Astrocyte (in vitro differentiated cells and primary cell): ENCODE results near the gene PRPF31. TPM values are rescaled to one million over a fixed set of nuclear protein-coding genes. Genes with fewer than 3 reads are reported as not detected.
"Not testable (repeated sequence)": the region's sequence is repeated elsewhere in the genome, so short reads cannot be mapped to it uniquely, and the experiment has no call there.

Experiments
- DNase-seq: peaks from one replicate; pipeline ENCODE4 v3.0.0-alpha.2; 2010; ENCODE audit warnings: low read depth
- FAIRE-seq: peaks from 2 replicates; lab custom pipeline; 2011; peaks lifted over from hg19 to GRCh38; lab: Jason Lieb, UNC
- H2AFZ ChIP-seq: 2 replicates; pipeline ENCODE4 v1.6.0; 2012; ENCODE audit warnings: low read depth, low read length, inconsistent platforms
- H3K27ac ChIP-seq: 2 replicates; pipeline ENCODE4 v1.5.1; 2011; ENCODE audit warnings: low read depth, low read length, inconsistent platforms
- H3K27me3 ChIP-seq: 2 replicates; pipeline ENCODE4 v1.6.0; 2011; ENCODE audit warnings: low read length, inconsistent platforms; ENCODE audit not compliant: insufficient read depth
- H3K36me3 ChIP-seq: 2 replicates; pipeline ENCODE4 v1.5.1; 2011; ENCODE audit warnings: low read length, inconsistent platforms; ENCODE audit not compliant: insufficient read depth
- H3K4me1 ChIP-seq: 2 replicates; pipeline ENCODE4 v1.5.1; 2011; ENCODE audit warnings: low read length, inconsistent platforms; ENCODE audit not compliant: insufficient read depth
- H3K4me2 ChIP-seq: 2 replicates; pipeline ENCODE4 v1.6.0; 2012; ENCODE audit warnings: low read length, inconsistent platforms
- H3K4me3 ChIP-seq: 2 replicates; pipeline ENCODE4 v1.5.1; 2011; ENCODE audit warnings: low read depth, mild to moderate bottlenecking, low read length, inconsistent platforms; ENCODE audit not compliant: insufficient read depth
- H3K79me2 ChIP-seq: 2 replicates; pipeline ENCODE4 v1.6.0; 2012; ENCODE audit warnings: mild to moderate bottlenecking, low read length, inconsistent platforms; ENCODE audit not compliant: insufficient read depth
- H3K9ac ChIP-seq: 2 replicates; pipeline ENCODE4 v1.6.0; 2012; ENCODE audit warnings: mild to moderate bottlenecking, low read length, inconsistent platforms
- H3K9me3 ChIP-seq: 2 replicates; pipeline ENCODE4 v1.5.1; 2012; ENCODE audit warnings: low read depth, mild to moderate bottlenecking, low read length, inconsistent platforms; ENCODE audit not compliant: insufficient read depth
- H4K20me1 ChIP-seq: 2 replicates; pipeline ENCODE4 v1.6.0; 2012; ENCODE audit warnings: low read length, inconsistent platforms; ENCODE audit not compliant: insufficient read depth
- H3K27ac Mint-ChIP-seq: one replicate; pipeline ENCODE4 v1.8.0; 2021; ENCODE audit warnings: mild to moderate bottlenecking, mixed read lengths; ENCODE audit not compliant: unreplicated experiment
- H3K27me3 Mint-ChIP-seq: one replicate; pipeline ENCODE4 v1.8.0; 2021; ENCODE audit warnings: low read depth, mixed read lengths; ENCODE audit not compliant: unreplicated experiment
- H3K36me3 Mint-ChIP-seq: one replicate; pipeline ENCODE4 v1.8.0; 2021; ENCODE audit warnings: low read depth, mixed read lengths; ENCODE audit not compliant: unreplicated experiment
- H3K4me1 Mint-ChIP-seq: one replicate; pipeline ENCODE4 v1.8.0; 2021; ENCODE audit warnings: low read depth, mixed read lengths; ENCODE audit not compliant: unreplicated experiment
- H3K4me3 Mint-ChIP-seq: one replicate; pipeline ENCODE4 v1.8.0; 2021; ENCODE audit warnings: mild to moderate bottlenecking, moderate library complexity, mixed read lengths; ENCODE audit not compliant: unreplicated experiment
- H3K9me3 Mint-ChIP-seq: one replicate; pipeline ENCODE4 v1.8.0; 2021; ENCODE audit warnings: mild to moderate bottlenecking, mixed read lengths; ENCODE audit not compliant: unreplicated experiment
- CTCF ChIP-seq: IDR thresholded peaks from 2 replicates; pipeline ENCODE4 v1.5.1; 2011; ENCODE audit warnings: low read depth, mild to moderate bottlenecking, inconsistent platforms, low read length, moderate library complexity; ENCODE audit not compliant: insufficient read depth
- EZH2 ChIP-seq: IDR thresholded peaks from 2 replicates; pipeline ENCODE4 v1.6.1; 2012; ENCODE audit warnings: mild to moderate bottlenecking, low read length, inconsistent platforms; ENCODE audit not compliant: insufficient read depth
- total RNA-seq: library from RNA; stranded (reverse); gene quantifications from 2 replicates; pipeline ENCODE4 v1.2.1, GENCODE V29; 2021

PRPF31 gene
- total RNA-seq, 1 donor from 2014 or later = 67.2 TPM

DNA sequence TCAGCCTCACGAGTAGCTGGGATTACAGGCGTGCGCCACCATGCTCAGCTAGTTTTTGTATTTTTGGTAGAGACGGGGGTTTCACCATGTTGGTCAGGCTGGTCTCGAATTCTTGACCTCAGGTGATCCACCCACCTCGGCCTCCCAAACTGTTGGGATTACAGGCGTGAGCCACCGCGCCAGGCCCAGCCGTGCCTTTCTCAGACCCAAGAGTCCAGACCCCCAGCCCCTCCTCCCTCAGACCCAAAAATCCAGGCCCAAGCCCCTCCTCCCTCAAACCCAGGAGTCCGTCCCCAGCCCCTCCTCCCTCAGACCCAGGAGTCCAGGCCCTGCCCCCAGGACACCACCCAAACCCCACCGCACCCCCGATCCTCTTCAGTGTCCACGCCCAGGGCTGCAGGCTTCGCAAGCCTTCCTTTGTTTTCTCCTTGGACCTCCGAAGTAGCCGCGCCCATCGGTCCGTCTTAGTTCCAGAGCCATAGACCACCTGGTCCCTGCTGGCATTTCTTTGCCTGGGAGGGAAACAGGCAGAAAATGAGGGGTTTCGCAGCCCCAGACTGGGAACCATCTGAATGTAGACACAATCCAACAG lies 53.7 kb downstream of the PRPF31 start:
- no peak overlapping the region for H3K9ac ChIP-seq
- H3K36me3 ChIP-seq = no peaks in the 10 kb centered on the region
- Mint-ChIP-seq H3K4me1 (peaks cover 2% of the 10 kb centered on the region), H3K4me3 (no peak overlapping the region), H3K36me3 (no peaks in the 10 kb centered on the region), H3K27me3 (peaks cover 10% of the 10 kb centered on the region), H3K9me3 (peaks cover under 1% of the 10 kb centered on the region), H3K27ac (no peak overlapping the region)
- H3K4me2 ChIP-seq = no peak overlapping the region
- TF ChIP-seq EZH2 = no peak
- no peak for TF ChIP-seq CTCF
- H3K4me1 ChIP-seq = peaks cover 4% of the 10 kb centered on the region
- no peaks in the 10 kb centered on the region for H3K79me2 ChIP-seq
- H4K20me1 ChIP-seq = no peaks in the 10 kb centered on the region
- no peak overlapping the region for H2AFZ ChIP-seq
- H3K27me3 ChIP-seq = no peaks in the 10 kb centered on the region
- FAIRE-seq (no peak), DNase-seq (no peak)
- no peaks in the 10 kb centered on the region for H3K9me3 ChIP-seq
- no peak overlapping the region for H3K4me3 ChIP-seq
- no peak overlapping the region for H3K27ac ChIP-seq

DNA sequence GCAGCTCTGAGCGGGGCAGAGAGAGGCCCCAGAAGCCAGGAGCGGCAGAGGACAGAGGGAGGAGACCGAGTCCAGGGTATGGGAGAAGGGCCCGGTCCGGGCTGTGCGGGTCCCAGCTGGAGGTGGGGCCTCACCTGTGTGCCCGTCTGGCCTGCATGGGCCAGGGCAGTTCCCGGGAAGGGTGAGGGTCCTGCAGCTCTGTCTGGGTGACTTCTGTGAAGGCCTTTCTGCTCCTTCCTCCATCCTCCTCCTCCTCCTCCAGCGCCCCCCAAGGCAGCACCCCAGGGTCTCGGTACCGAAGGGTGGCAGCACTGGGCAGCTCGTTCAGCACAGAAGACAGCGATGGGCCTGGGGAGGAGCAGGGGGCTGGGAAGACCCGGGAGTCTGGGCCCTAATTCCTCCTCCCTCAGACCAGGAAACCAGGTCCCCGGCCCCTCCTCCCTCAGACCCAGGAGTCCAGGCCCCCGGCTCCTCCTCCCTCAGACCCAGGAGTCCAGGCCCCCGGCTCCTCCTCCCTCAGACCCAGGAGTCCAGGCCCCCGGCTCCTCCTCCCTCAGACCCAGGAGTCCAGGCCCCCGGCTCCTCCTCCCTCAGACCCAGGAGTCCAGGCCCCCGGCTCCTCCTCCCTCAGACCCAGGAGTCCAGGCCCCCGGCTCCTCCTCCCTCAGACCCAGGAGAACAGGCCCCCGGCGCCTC lies 56.3 kb downstream of the PRPF31 start:
- H4K20me1 ChIP-seq, H3K4me2 ChIP-seq, H3K9me3 Mint-ChIP-seq, H3K4me1 Mint-ChIP-seq, H3K27ac ChIP-seq, H3K36me3 Mint-ChIP-seq, H3K27me3 ChIP-seq, H3K27me3 Mint-ChIP-seq, H3K4me3 ChIP-seq, H3K79me2 ChIP-seq, H3K9me3 ChIP-seq, H3K27ac Mint-ChIP-seq, H3K36me3 ChIP-seq, H3K4me1 ChIP-seq, DNase-seq, H3K9ac ChIP-seq, H3K4me3 Mint-ChIP-seq, H2AFZ ChIP-seq, FAIRE-seq: not testable (repeated sequence)

DNA sequence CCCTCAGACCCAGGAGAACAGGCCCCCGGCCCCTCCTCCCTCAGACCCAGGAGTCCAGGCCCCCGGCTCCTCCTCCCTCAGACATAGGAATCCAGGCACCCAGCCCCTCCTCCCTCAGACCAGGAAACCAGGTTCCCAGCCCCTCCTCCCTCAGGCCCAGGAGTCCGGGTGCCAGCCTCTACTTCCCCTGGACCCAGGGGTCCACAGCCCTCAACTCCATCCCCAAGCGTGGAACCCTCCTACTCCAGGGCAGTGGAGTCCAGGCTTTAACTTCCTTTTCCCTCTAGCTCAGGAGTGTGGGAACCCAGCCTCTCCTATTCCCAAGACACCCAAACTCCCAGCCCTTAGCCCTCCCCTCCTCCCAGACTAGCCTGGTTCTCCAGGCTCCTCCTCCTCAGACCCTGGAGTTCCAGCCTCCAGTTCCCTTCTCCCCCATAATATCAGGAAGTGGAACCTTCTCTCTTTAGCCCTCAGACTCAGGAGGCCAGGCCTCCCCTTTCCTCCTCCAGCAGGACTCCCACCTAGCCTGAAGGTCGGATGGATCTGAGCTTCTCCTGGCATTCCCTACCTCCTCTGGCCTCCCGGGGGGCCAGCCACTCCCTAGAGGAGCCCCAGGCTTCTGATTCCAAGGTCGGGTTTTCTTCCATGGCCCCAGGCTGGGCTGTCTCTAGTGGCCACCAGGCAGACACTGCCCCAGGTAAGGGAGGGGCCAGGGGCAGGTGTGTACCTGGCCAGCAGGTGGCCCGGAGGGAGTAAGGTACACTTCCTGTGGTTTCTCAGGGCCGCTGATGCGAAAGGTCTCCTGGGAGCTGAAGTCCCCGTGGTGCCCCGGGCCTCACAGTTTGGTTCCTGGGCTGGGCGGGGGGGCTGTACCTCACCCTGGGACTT lies 57.2 kb downstream of the PRPF31 start, which contains the start of gene TMC4:
Gene TMC4 (minus strand): TSS at position 690 of the 888 bp plus-strand sequence. CDS start 43 bp downstream, at position 647.
- H2AFZ ChIP-seq = no peak within 1 kb of the TSS
- H3K27ac ChIP-seq = no peak within 1 kb of the TSS
- H4K20me1 ChIP-seq = no peaks in the 10 kb centered on the region
- Mint-ChIP-seq H3K36me3 (peaks cover 3% of the 10 kb centered on the region), H3K9me3 (no peaks in the 10 kb centered on the region), H3K4me1 (peaks cover 2% of the 10 kb centered on the region), H3K27me3 (no peaks in the 10 kb centered on the region), H3K4me3 (no peak within 1 kb of the TSS), H3K27ac (peak within 1 kb of the TSS; percentile 68)
- no peaks in the 10 kb centered on the region for H3K36me3 ChIP-seq
- no peaks in the 10 kb centered on the region for H3K9me3 ChIP-seq
- no peak within 1 kb of the TSS for H3K4me2 ChIP-seq
- no peak within 1 kb of the TSS for H3K9ac ChIP-seq
- H3K27me3 ChIP-seq = no peaks in the 10 kb centered on the region
- H3K4me1 ChIP-seq = no peaks in the 10 kb centered on the region
- no peak within 1 kb of the TSS for H3K4me3 ChIP-seq
- no peaks in the 10 kb centered on the region for H3K79me2 ChIP-seq
- FAIRE-seq = no peak
- TF ChIP-seq EZH2 (no peak), CTCF (no peak)
- DNase-seq = no peak
